ENCODE data around the gene CTNNA2.

CTNNA2 gene

DNA sequence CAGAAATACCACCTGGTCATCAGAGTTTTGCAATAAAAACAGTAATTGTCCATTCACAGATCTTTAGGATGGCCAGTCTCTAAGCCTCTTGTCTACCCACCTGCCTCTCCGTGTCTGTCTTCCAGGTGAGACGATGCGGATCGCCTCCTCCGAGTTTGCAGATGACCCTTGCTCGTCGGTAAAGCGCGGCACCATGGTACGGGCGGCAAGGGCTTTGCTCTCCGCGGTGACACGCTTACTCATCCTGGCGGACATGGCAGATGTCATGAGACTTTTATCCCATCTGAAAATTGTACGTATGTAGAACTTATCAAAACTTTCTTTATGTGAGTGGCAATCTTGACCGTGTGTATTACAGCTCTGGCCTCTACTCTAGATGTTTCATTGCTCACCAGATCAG, 345.0 kb downstream of the CTNNA2 start:
- no peak for DNase-seq (ENCODE audit: low read depth)

DNA sequence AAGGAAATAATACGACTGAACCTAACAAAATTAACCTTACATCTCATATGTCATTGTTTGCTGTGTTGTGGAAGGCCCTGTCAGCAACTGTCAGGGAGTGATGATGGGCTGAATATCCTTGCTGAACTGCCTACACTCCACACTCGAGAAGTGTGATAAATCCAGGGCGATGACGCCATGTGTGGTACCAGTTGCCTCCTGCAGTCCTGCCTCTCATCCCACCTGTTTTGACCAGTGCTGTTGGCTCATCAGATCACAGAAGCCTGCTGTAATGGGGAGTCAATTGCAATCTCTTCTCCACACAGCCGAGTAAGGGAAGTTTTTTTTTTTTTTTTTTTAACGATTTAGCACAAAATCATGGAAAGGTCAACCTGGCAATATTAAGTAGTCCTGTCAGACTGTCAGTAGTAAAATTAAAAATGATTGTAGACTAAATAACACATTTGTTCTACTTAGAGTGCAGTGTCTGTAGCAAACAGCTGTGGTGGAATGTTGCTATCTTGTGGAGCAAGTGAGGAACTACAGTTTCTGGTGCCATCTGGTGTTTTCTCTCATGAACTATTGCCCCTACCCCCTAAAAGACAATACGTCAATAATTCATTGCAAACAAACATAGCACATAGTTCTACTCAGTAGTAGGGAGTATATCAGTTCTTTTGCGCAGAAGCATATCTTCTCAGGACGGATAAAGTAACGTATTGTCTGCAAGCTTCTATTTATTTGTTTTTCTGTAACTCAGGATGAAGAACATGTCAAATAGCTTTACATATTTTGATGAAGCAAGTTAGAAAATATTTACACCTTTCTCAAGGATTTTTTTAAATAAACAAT, 347.6 kb downstream of the CTNNA2 start:
- peak; percentile 46 for DNase-seq (ENCODE audit: low read depth)

DNA sequence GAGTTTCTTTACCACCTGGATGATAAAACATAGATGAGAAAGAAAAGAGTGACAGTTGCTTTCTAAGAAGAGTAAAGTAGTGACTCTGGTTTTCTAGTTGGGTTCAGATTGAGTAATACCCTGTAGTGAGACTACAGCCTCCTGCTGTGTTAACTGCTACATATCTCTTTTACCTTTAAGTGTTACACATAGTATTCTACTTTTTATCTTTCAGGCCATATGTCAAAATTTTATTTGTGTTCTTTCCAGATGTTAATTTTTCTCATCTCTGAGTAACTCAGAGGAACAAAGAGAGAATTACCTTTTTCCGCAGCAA, 348.2 kb downstream of the CTNNA2 start:
- DNase-seq (ENCODE audit: low read depth): no peak

DNA sequence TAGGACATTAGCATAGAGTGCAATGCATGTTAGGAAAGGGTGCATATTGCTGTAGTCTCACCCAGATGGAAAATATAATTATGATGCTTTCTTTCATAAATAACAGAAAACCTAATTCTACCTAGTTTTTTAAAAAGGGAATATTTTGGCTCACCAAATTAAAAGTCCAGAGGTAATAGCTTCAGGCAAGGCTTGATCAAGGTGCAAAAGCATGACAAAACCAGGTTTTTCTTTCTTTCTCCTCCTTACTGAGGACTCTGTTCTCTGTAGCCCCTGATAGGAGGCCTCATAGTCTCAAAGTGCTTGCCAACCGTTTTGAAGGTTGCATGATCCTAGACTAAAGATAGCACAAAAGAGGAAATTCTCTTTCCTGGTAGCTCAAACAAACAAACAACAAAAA, 349.9 kb downstream of the CTNNA2 start:
- DNase-seq (ENCODE audit: low read depth): no peak

DNA sequence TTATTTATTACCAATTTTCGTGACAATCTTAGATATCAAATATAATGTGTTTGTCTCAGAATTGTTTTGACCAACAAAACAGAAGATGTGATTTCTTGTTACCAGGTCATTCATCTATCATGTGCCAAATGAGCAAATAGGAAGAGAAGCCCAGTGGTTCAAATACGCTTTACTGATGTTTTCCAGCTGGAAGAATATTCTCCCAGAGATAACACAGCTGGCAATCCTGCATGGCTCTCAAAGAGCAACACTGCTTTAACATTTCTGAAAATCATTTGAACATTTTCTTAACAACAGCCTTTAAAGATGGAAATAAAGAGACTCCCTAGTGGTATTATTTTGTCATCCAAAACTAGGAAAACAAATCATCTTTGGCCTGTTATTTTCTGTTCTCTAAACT, 359.8 kb downstream of the CTNNA2 start:
- no peak for DNase-seq (ENCODE audit: low read depth)

DNA sequence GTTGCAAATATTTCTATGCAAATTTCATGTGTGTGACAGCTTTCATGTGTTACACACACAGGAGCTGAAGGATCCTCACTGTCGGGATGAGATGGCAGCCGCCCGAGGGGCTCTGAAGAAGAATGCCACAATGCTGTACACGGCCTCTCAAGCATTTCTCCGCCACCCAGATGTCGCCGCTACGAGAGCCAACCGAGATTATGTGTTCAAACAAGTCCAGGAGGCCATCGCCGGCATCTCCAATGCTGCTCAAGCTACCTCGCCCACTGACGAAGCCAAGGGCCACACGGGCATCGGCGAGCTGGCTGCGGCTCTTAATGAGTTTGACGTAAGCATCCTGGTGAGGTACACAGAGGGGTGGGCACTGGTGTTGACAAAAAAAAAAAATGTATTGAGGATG, 361.2 kb downstream of the CTNNA2 start:
- no peak for DNase-seq (ENCODE audit: low read depth)

DNA sequence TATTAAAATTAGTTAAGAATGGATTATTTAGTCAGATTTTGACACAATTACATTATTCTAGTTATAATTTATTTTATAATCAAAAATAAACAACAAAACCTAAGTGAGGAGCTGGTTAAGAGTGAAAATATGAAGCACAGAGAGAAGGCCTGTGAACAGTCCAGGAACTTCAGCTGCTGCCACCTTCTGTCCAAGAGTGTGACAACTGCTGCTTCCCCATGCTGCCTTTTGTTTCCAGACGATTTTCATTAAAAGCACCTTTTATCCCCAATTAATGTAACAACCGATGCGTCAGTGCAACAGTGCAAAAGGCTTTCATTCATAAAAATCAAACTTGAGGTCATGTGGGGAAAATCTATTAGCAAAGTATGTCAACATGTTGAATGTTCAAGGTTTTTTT, 363.6 kb downstream of the CTNNA2 start:
- peak; percentile 4 for DNase-seq (ENCODE audit: low read depth)

DNA sequence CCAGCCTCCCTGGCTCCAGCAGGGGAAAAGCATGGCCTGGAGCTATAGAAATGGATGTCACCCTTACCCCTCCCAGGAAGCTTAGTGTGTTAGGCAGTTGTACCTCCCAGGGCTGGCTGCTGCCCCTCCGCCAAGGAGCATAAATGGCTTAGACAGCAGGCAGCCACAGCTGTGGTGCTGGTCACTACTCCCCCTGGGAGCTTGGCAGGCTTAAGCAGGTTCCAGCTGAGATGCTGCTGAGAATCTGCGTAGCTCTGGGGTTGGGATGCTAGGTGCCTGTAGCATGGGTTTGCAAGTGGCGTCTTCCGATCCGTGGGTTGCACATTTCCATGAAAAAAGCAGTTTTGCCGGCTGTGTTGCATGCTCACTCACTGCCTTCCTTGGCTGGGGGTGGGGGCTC, 369.7 kb downstream of the CTNNA2 start:
- DNase-seq (ENCODE audit: low read depth): no peak

DNA sequence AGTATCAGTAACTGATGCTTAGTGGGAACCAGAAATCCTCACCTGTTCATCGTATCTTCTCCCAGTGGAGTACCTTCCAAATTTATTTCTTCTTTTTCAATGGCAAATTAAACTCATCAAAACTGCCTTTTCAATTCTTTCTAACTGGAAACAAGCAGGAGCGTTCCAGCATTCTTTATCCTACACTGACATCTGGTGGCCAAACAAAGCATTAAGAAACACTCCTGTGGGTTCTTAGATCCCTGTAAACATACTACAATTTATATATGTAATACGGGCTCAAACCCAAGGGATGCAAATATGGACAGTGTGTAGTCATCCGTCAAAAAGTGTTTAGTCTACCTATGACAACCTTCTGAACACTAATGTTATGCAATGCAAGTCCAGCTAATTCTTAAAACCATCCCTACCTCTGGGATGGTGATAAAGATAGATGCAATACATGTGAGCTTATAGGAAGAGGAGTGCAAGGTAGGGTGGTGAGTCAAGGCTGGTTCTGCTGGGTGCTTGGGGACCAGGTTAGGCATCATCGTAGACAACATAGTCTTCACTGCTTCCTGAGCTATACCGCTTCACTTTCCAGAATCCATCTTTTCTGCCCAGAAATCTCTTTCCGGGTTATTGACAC, 375.0 kb downstream of the CTNNA2 start:
- peak; percentile 70 for DNase-seq (ENCODE audit: low read depth)

DNA sequence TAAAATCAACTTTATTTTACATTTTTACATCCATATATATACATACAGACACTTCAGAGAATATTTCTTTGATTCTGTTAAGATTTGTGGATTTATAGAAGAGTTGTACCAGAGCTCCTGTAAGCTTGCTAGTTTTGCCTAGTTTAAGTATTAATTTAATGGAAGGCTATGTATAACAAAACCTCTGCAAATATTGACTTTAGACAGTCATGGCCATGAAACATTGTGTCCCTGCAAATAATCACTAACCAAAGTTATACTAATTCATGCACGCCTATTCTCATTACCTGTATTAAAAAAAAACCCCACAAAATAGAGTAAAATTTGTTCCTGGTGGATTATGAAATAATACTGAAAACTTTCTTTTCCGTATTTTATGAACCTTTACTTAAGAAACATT, 379.3 kb downstream of the CTNNA2 start:
- DNase-seq (ENCODE audit: low read depth): no peak

DNA sequence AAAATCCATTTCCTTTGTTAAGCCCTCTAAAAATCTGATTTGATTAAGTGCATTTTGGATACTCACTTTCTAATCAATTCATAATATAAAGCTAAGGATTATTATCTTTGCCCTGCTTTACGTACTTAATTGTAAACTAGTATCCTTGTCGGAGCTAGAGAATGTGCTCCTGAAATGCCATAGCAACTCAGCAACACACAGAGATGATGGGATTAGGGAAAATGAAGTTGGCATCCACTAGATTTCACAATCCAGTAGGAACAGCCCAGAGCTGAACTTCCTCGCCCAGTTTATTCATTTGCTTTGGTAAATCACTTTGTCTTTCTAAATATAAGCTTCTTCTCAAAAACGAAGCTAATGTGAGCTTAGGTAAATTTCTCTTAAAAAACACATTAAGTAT, 386.3 kb downstream of the CTNNA2 start:
- no peak for DNase-seq (ENCODE audit: low read depth)

DNA sequence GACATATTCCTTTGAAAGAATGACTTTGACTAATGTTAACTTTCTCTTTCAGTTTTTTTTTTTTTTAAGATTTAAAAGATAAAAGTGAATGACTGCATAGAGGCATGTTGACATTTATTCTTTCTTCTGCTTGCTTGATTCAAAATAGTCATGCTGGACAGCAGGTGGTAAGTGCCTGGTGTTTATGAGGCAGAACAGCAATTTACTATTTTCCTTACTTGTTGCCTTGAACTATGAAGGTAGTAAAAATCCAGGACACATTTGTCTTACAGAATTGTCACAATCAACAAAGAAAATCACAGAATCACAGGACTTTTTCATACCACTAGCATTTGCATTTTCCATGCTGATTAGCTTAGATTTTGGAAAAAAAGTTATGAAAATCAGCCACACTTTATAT, 388.3 kb downstream of the CTNNA2 start:
- DNase-seq (ENCODE audit: low read depth): no peak

DNA sequence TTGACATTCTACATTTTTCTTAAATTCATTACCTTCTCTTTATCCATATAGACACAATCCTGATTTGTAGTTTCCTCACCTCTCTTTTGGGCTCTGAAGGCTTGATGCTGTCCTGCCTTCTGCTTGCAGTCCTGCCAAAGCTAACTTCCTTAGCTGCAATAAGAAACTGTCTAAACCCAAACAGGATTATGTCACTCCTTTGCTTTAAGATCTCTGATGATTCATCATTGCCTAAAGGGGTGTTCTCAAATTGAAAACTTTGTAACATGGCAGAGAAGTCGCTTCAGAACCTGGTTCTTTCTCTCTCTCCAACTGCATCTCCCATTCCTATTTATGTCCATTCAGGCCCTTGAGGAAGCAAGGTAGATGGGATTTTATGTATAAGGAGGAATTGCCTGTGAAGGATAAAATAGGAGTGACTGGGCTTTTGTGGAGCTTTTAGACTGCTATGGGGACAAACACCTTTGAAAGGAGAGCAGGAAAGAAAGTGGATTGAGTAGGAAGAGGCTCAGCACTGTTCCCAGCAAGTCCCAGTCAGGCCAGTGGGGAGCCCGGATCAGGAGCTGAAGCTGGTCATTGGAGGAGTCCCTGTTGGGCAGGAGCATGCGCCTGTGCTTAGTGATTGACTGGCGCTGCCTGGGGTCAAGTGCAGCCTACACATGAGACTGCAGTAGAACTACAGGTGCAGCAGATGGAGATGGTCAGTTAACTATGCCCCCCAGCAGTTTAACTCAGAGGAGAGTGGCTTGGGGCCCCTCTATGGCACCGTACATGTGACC, 390.6 kb downstream of the CTNNA2 start:
- DNase-seq (ENCODE audit: low read depth): peak; percentile 7

DNA sequence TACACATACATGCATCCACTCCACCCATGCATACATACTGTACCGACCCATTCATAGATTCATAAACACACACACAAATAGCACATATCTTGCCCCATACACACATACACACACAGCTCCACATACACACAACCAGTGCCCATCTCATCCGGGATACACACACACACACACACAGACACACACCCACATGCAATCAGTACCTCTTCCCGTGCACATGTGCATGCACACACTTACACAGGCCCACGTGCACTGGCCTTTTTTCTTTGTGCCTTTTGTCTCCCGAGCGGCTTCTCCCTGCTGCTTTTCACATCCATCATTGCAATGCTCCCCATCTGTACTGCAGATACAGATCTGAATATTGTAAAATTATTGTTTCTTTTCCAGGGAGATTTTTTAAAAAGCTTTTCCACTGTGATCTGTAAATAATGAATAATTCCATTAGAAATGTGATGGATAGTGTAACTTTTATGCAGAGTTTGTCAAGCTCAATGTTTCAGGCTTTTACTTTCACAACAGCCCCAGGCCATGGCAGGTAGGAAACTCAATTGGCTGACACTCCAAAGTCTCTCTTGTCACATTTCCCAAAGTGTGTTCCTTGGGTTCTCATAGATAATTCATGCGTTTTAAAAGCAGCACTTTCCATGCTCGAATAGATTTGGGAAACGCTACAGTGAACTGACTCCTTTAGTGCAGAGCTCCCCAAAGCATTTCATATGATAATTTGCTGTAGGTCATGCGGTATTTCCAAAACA, 393.5 kb downstream of the CTNNA2 start:
- no peak for DNase-seq (ENCODE audit: low read depth)

DNA sequence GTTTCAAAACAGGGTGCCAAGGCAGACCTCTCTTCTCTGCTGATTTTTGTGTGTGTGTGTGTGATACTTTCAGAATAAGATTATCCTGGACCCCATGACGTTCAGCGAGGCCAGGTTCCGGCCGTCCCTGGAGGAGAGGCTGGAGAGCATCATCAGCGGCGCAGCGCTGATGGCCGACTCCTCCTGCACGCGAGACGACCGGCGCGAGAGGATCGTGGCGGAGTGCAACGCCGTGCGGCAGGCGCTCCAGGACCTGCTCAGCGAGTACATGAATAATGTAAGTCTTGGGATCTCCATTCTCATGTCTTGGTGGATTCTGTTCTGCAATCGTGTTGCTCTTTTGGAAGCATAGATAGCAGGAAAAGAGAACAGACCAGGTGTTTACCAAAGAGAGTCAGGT, 396.7 kb downstream of the CTNNA2 start:
- DNase-seq (ENCODE audit: low read depth): no peak

DNA sequence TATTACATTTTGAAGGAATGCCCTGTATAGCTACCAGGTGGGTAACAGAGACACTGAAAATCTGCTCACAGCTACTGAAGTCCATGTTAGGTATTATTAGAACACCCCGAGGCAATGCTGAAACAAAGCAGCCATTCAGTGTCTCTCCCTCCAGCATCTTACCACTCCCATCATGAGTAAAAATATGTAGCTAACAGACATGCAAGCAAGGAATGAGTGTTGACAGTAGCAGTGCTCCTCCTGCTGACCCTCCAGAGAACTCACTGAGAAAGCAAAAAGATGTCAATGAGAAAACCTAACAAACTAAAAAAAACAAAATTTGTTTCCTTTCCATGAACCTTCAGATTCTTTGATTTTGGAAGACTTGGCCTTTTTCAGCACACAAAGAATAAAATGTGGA, 397.8 kb downstream of the CTNNA2 start:
- no peak for DNase-seq (ENCODE audit: low read depth)

DNA sequence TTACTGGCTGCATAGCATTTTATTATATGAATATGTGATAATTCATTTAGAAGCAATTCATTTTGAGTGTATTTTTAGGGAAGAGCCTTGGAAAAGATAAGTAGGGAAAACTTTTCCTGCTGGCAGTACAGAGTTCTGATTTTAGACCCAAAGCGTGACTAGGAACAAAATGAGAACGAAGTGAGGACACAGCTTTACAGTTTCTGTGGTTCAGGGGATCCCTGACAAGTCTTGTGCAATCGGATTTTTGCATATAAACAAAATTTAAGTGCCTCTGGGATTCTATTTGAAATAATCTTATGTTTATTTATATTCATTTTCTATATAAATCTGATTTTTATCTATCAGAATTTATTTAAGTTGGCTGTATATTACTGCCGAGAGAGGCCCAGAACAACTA, 402.6 kb downstream of the CTNNA2 start:
- no peak for DNase-seq (ENCODE audit: low read depth)

DNA sequence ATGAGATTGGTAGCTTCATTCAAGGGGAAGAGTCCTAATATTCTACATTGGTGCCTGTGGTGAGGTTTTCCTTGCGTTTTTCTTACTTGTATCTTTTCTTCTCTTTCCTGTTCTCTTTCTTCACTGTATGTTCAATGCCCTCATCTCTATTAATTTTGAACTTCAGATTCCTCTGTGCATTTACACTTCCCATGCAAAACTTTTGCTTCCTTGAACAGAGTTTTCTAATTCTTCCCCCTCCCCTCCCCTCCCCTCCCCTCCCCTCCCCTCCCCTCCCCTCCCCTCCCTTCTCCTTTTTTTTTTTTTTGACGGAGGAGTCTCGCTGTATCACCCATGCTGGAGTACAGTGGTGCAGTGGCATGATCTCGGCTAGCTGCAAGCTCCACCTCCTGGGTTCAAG, 403.4 kb downstream of the CTNNA2 start:
- DNase-seq (ENCODE audit: low read depth): no peak

DNA sequence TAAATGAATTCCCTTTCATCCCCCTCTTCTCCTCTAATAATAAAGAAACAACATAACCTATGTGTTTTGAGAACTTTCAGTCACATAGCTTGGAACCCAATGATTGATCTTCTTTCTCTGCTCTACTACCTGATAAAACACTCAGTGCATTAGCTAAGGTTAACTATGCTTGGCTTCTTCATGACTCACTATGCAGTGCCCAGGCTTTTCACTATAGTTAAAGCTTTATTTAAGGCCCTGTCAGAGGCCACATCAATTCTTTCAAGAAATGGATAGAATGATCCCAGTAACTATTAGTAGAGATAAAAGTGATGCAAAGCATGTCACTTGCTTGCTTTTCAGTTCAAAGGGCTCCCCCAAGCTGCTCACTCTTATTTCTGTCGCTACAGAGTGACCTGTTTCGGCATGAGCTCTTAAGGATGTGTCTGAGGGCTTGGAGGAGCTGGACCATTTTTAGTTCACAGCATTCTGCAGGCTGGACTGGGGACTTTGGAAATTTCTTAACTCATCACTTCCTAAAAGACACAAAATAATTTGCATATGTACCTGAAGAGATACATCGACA, 407.7 kb downstream of the CTNNA2 start:
- no peak for DNase-seq (ENCODE audit: low read depth)

DNA sequence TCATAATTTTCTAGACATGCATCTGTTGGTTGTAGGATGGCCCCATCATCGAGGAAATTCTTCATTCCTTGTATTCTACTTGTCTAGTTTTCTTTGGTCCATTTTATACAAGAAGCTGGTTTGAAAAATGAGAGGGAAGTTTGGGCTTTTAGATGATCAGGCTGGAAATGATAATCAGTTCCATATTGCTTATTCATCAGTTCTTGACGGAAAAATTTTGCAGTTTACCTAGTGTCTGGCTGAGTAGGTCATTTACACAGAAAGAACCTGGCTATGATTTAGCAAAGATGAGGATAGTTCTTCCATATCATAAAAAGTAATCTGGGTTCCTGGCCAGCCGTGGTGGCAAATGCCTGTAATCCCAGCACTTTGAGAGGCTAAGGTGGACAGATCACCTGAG, 416.8 kb downstream of the CTNNA2 start:
- no peak for DNase-seq (ENCODE audit: low read depth)

DNA sequence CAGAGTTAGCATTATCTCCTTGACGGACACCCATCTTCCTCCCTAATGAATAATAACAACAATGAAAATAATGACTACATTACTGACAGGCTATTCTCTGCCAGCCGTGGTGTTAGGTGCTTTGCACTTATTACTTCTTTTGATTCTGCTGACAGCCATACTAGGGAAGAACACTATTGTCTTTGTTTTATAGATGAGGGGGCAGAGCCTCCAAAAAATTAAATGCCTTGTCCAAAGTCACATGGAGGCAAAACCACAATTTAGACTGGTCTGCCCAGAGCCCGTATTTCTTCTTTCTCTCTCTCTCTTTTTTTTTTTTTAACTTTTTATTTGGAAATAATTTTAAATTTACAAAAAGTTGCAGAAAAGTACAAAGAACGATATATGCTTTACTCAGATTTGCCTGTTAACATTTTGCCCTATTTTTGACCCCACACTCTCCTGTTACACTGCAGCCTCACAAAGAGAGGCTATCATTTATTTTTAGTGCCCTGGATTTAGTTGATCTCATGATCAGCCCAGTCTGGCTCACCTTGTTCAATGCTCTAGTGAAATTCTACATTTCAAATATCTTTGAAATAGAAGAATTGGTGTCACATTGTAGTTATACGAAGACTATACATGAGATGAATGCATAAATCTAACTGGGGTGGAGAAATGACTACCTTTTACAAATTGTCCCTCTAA, 422.3 kb downstream of the CTNNA2 start:
- DNase-seq (ENCODE audit: low read depth): no peak
